K562 (cell line): ENCODE data around the gene CAMK2A. TPM values are rescaled to one million over a fixed set of nuclear protein-coding genes. Genes with fewer than 3 reads are reported as not detected.

Experiments used
- ATAC-seq: fragments of 200-7000 bp; cut with Tn5 transposase; 3 replicates; pipeline ENCODE4 v1.9.1; 2020; ENCODE audit warnings: moderate library complexity
- BruUV-seq: library from RNA; stranded (reverse); fragments of 400-500 nt; replicated peaks from 2 replicates; lab custom pipeline; 2021; lab: Mats Ljungman, UMichigan
- CTCF ChIA-PET: fragments of 300-600 bp; formaldehyde crosslinking; extraction: SDS; loops from one replicate; lab custom pipeline; 2021; ENCODE audit warnings: low intra/inter-chr PET ratio; lab: Yijun Ruan, JAX
- POLR2A ChIA-PET: fragments of 300-600, 350-650 bp; sonication (Branson Sonifier 250); formaldehyde crosslinking; extraction: SDS; loops from one replicate; lab custom pipeline; 2021; ENCODE audit warnings: antibody characterized with exemption, inconsistent platforms; lab: Yijun Ruan, JAX
- DNase-seq, 4 experiments: peaks; one replicate each; pipeline versions ENCODE4 v3.0.0 to v3.0.0-alpha.2; 2011 to 2018; ENCODE audit warnings: low spot score in 3 of 4, mixed read lengths in 3 of 4; ENCODE audit errors: extremely low read depth in 1 of 4
- FAIRE-seq: peaks from 2 replicates; lab custom pipeline; 2011; peaks lifted over from hg19 to GRCh38; lab: Jason Lieb, UNC
- H2AFZ ChIP-seq: 2 replicates; pipeline ENCODE4 v1.6.0; 2011; ENCODE audit warnings: low read depth, low read length, control low read depth, inconsistent platforms
- H3K27ac ChIP-seq: fragments of 200-600 bp; 3 replicates; pipeline ENCODE4 v1.8.0; 2011; ENCODE audit warnings: low read depth, mild to moderate bottlenecking, control low read depth, inconsistent platforms, low read length, moderate library complexity, mixed read lengths; ENCODE audit errors: extremely low read depth
- H3K27me3 ChIP-seq, 2 experiments: fragments of 300-600 bp in 1 of 2; 2 replicates in 1 of 2; 3 replicates in 1 of 2; pipeline versions ENCODE4 v1.6.0 to v1.8.0; 2011; ENCODE audit warnings: inconsistent platforms in 2 of 2, low read length in 2 of 2, mild to moderate bottlenecking in 1 of 2, mixed read lengths in 1 of 2, moderate library complexity in 1 of 2; ENCODE audit not compliant: control insufficient read depth in 2 of 2, insufficient read depth in 2 of 2
- H3K36me3 ChIP-seq: fragments of 300-600 bp; 3 replicates; pipeline ENCODE4 v1.8.0; 2011; ENCODE audit warnings: mild to moderate bottlenecking, low read length, inconsistent platforms; ENCODE audit not compliant: control insufficient read depth, insufficient read depth
- H3K4me1 ChIP-seq, 2 experiments: fragments of 200-600 bp in 1 of 2; replicated peaks in 1 of 2; 2 replicates in 1 of 2; 3 replicates in 1 of 2; pipeline versions ENCODE4 v1.5.1 to v1.8.0; 2011; ENCODE audit warnings: inconsistent platforms in 2 of 2, low read length in 2 of 2, mild to moderate bottlenecking in 1 of 2, mixed read lengths in 1 of 2, moderate library complexity in 1 of 2; ENCODE audit not compliant: control insufficient read depth in 2 of 2, insufficient read depth in 2 of 2
- H3K4me2 ChIP-seq: 2 replicates; pipeline ENCODE4 v1.6.1; 2011; ENCODE audit warnings: low read length, control low read depth, inconsistent platforms, mixed read lengths; ENCODE audit not compliant: insufficient read depth
- H3K4me3 ChIP-seq: fragments of 200-600 bp; sonication (generic), shearing (Covaris generic); 2 replicates; pipeline ENCODE4 v1.5.1; 2016; ENCODE audit warnings: control low read depth, inconsistent platforms
- H3K79me2 ChIP-seq: fragments of 200-600 bp; 3 replicates; pipeline ENCODE4 v1.8.0; 2011; ENCODE audit warnings: low read length, inconsistent platforms; ENCODE audit not compliant: control insufficient read depth, insufficient read depth
- H3K9ac ChIP-seq, 2 experiments: 2 replicates each; pipeline versions ENCODE4 v1.6.0 to v1.6.1; 2011; ENCODE audit warnings: low read depth in 2 of 2, low read length in 2 of 2, control low read depth in 1 of 2, inconsistent platforms in 1 of 2, mild to moderate bottlenecking in 1 of 2, mixed read lengths in 1 of 2; ENCODE audit not compliant: insufficient read depth in 1 of 2
- H3K9me1 ChIP-seq: one replicate; pipeline ENCODE4 v1.6.0; 2011; ENCODE audit warnings: inconsistent platforms, mild to moderate bottlenecking, low read length, moderate library complexity; ENCODE audit not compliant: control insufficient read depth, insufficient read depth
- H3K9me3 ChIP-seq: replicated peaks from 2 replicates; pipeline ENCODE4 v1.5.1; 2011; ENCODE audit warnings: low read depth, low read length, inconsistent platforms; ENCODE audit not compliant: control insufficient read depth, insufficient read depth
- H4K20me1 ChIP-seq: replicated peaks from 2 replicates; pipeline ENCODE4 v1.6.1; 2011; ENCODE audit warnings: low read length, inconsistent platforms, mixed read lengths; ENCODE audit not compliant: control insufficient read depth, insufficient read depth
- CEBPG ChIP-seq, 3 experiments: fragments of 200-800 bp in 1 of 3; sonication (Bioruptor generic) in 1 of 3; sonication (generic) in 1 of 3; formaldehyde crosslinking in 1 of 3; IDR thresholded peaks in 2 of 3; conservative IDR thresholded peaks in 1 of 3; 2 replicates each; pipeline versions ENCODE4 v1.6.1 to v1.8.0; 2016 to 2022; ENCODE audit warnings: missing compliant biosample characterization in 2 of 3, missing genetic modification characterization in 2 of 3, mild to moderate bottlenecking in 1 of 3, missing genetic modification reagents in 1 of 3
- SMC3 ChIP-seq: conservative IDR thresholded peaks from 2 replicates; pipeline ENCODE4 v1.6.1; 2011; ENCODE audit warnings: low read depth, low read length, improper control_type of control experiment; ENCODE audit not compliant: insufficient read depth
- TARDBP ChIP-seq: fragments of 450-650 bp; IDR thresholded peaks from 2 replicates; pipeline ENCODE4 v1.6.1; 2016
- ZNF507 ChIP-seq: conservative IDR thresholded peaks from 2 replicates; pipeline ENCODE4 v1.6.1; 2017; ENCODE audit warnings: missing genetic modification characterization, missing compliant biosample characterization
- ZSCAN32 ChIP-seq: fragments of 450-650 bp; formaldehyde crosslinking; IDR thresholded peaks from 2 replicates; pipeline ENCODE4 v1.4.0; 2020; ENCODE audit warnings: mild to moderate bottlenecking, moderate library complexity
- WGBS: fragments of 100-300 bp; shearing (Covaris generic); methylation state at CpG from one replicate; pipeline ENCODE4 v1.1.6; 2016; ENCODE audit warnings: low coverage, mixed read lengths; ENCODE audit not compliant: insufficient coverage; ENCODE audit errors: missing lambda C conversion rate; 5-methylcytosine and 5-hydroxymethylcytosine counted together
- in situ Hi-C: fragments of 300-500 bp; cut with MboI; formaldehyde crosslinking; loops from 4 replicates; pipeline ENCODE4 v1.15.0; 2018; ENCODE audit warnings: inconsistent platforms, mixed read lengths
- intact Hi-C: fragments of 100-400 bp; cut with micrococcal nuclease; formaldehyde crosslinking; loops from 2 replicates; pipeline ENCODE4 v1.14.2; 2022
- polyA plus RNA-seq, 8 experiments: library from polyadenylated mRNA; depleted of rRNA in 4 of 8; stranded (reverse) in 5 of 8; unstranded in 3 of 8; fragments of >200 nt; fragmentation: Nextera tagmentation in 2 of 8; fragmentation: Illumina TruSeq in 1 of 8; extraction: Ambion mirVana in 2 of 8; extraction: Trizol in 1 of 8; gene quantifications; 2 replicates each; pipeline versions ENCODE4 v1.2.1 to v1.2.3, GENCODE V29; 2011 to 2014; ENCODE audit warnings: inconsistent platforms in 1 of 8, missing spikeins in 1 of 8
- total RNA-seq, 7 experiments: library from RNA; depleted of rRNA in 6 of 7; stranded (reverse); fragments of >200 nt in 6 of 7; fragmentation: Illumina TruSeq in 2 of 7; extraction: Trizol in 2 of 7; gene quantifications; 2 replicates each; pipeline versions ENCODE4 v1.2.1 to v1.2.3, GENCODE V29; 2011 to 2021; ENCODE audit warnings: low replicate concordance in 1 of 7
- TF ChIP-seq, protein P1 (sequence below): fragments of 450-650 bp; formaldehyde crosslinking; IDR thresholded peaks from 2 replicates; pipeline ENCODE4 v1.4.0; 2020; ENCODE audit warnings: mild to moderate bottlenecking, moderate library complexity
- TF ChIP-seq, protein P2 (sequence below): fragments of 450-650 bp; IDR thresholded peaks from 2 replicates; pipeline ENCODE4 v1.6.1; 2017; ENCODE audit warnings: antibody characterized with exemption

Gene CAMK2A
- total and polyA plus RNA-seq, 9 of the 15 experiments (the other 6 are each of a cell fraction or from before 2014, with no cell fraction given) = 0.01 to 0.18 (median 0.04) TPM; not detected in 6

- peaks cover 11 to 27% of the 10 kb centered on the region in 2 experiments; a peak in 4 of 5 replicates for H3K27me3 ChIP-seq
- in situ Hi-C loops (loop anchor here (10.0 kb wide), 1 partner anchor 582 kb away; no protein-coding TSS in a partner anchor), intact Hi-C loops (loop anchor here (5.0 kb wide), 1 partner anchor 380 kb away; no protein-coding TSS in a partner anchor)
- POLR2A ChIA-PET = interaction anchor here (1.0 kb wide), 1 partner anchor 45 kb away, joined by 3 read pairs; no protein-coding TSS in a partner anchor
- no peaks in the 10 kb centered on the region for H3K9me1 ChIP-seq
- H3K79me2 ChIP-seq = no peaks in the 10 kb centered on the region
- H3K9me3 ChIP-seq = no peaks in the 10 kb centered on the region
- ATAC-seq (no peak), DNase-seq (no peak), FAIRE-seq (no peak)
- peaks cover 3 to 4% of the 10 kb centered on the region in 2 experiments; a peak in 3 of 5 replicates for H3K4me1 ChIP-seq
- no peaks in the 10 kb centered on the region for H3K36me3 ChIP-seq
- no peak overlapping the region for H3K27ac ChIP-seq
- H3K9ac ChIP-seq = no peak overlapping the region
- BruUV-seq = no TSS peak
- H3K4me2 ChIP-seq = no peak overlapping the region
- H2AFZ ChIP-seq = no peak overlapping the region
- no peak for TF ChIP-seq ZSCAN32 (CRISPR knock-in tag)
- TF ChIP-seq TARDBP = no peak
- TF ChIP-seq, protein P1, sequence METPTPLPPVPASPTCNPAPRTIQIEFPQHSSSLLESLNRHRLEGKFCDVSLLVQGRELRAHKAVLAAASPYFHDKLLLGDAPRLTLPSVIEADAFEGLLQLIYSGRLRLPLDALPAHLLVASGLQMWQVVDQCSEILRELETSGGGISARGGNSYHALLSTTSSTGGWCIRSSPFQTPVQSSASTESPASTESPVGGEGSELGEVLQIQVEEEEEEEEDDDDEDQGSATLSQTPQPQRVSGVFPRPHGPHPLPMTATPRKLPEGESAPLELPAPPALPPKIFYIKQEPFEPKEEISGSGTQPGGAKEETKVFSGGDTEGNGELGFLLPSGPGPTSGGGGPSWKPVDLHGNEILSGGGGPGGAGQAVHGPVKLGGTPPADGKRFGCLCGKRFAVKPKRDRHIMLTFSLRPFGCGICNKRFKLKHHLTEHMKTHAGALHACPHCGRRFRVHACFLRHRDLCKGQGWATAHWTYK (CRISPR knock-in tag) = no peak
- TF ChIP-seq, protein P2, sequence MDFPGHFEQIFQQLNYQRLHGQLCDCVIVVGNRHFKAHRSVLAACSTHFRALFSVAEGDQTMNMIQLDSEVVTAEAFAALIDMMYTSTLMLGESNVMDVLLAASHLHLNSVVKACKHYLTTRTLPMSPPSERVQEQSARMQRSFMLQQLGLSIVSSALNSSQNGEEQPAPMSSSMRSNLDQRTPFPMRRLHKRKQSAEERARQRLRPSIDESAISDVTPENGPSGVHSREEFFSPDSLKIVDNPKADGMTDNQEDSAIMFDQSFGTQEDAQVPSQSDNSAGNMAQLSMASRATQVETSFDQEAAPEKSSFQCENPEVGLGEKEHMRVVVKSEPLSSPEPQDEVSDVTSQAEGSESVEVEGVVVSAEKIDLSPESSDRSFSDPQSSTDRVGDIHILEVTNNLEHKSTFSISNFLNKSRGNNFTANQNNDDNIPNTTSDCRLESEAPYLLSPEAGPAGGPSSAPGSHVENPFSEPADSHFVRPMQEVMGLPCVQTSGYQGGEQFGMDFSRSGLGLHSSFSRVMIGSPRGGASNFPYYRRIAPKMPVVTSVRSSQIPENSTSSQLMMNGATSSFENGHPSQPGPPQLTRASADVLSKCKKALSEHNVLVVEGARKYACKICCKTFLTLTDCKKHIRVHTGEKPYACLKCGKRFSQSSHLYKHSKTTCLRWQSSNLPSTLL = no peak
- TF ChIP-seq SMC3 = no peak
- TF ChIP-seq ZNF507 (tag) = no peak
- no peak for TF ChIP-seq CEBPG (CRISPR knock-in tag; IDR thresholded peaks at IDR 0.05)
- TF ChIP-seq CEBPG (tag; conservative IDR thresholded peaks at IDR 0.05 in 1 of 2, IDR thresholded peaks at IDR 0.05 in 1 of 2) = no peak
- peaks cover 7% of the 10 kb centered on the region; the same call in 1 of the 2 replicates for H4K20me1 ChIP-seq
- CTCF ChIA-PET = interaction anchor here (1.6 to 4.1 kb wide), 3 partner anchors 55 to 383 kb away, joined by 8 to 36 read pairs (median 25); no protein-coding TSS in a partner anchor
- 0% methylated on average over 1 of the region's 2 CpGs for WGBS
- H3K4me3 ChIP-seq = no peak overlapping the region
These were observed 72.5 kb downstream of the CAMK2A start for GRCh38 chr5:150217038-150217437.
